Skeletal muscle cell (primary cell): ENCODE data around the gene FOXP1.

Experiments used
- DNase-seq: peaks from one replicate; pipeline ENCODE4 v3.0.0-alpha.2; 2010; ENCODE audit warnings: low read depth
- H3K4me3 ChIP-seq: 2 replicates; pipeline ENCODE4 v1.5.1; 2011; ENCODE audit warnings: low read depth, mild to moderate bottlenecking, control low read depth, low read length, moderate library complexity

FOXP1 gene

GRCh38 chr3:71166339-71167240, 416.9 kb downstream of the FOXP1 start:
- H3K4me3 ChIP-seq = no peak overlapping the region
- no peak for DNase-seq

DNA sequence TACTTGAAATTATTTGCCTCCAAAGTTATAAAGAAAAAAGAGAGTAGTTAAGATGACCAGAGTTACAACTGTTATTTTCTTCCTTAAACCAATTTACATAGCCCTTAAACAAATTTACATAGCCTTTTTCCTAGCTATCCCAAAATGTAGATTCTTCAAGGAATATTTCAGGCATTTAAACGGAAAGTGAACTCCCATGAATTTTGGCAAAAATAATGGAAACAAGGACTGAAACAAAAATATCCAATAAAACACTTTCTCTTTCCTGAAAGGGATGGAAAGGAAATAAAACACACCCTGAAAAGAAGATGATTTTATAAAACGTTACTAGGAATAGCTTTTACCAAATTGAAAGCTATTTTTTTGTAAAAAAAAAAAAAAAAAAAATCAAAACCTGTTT, 418.6 kb downstream of the FOXP1 start:
- DNase-seq = no peak
- no peak overlapping the region for H3K4me3 ChIP-seq

DNA sequence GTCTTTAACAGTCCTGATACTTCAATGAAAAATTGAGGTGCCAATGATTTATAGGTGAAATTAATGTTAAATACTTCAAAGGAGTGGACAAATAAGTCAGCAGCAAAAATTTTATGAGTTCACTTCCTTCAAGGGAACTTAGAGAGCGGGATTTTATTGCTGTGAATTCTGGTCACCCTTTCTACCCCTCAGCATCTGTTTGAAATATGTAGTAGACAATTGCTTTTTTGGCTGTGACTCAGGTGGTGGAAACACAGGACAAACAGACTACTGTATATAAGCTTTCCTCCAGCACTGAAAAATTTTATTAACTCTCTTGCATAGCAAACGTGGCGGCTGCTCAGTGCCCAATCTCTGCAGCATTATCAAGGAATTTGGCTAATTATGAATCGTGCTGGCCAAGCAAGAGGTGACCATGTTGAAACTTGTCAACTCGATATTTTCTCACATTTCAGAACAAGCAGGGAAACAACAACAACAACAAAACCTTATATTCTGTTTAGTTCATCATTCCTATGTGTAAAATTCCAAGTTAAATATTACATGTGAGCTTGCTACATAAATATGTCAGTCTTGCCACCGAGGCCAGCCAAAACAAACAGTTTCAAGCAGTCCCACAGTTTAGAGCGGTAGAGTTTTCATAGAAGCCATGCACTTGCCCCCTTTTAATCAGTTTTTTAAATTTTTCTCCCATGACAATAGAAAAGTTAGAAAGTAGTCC, 420.2 kb downstream of the FOXP1 start:
- no peak overlapping the region for H3K4me3 ChIP-seq
- no peak for DNase-seq

- no peak for DNase-seq
- H3K4me3 ChIP-seq = no peak overlapping the region
Observed at GRCh38 chr3:71162221-71162620, 421.3 kb downstream of the FOXP1 start.

GRCh38 chr3:71160785-71161546, 422.6 kb downstream of the FOXP1 start:
- no peak for DNase-seq
- H3K4me3 ChIP-seq = no peak overlapping the region

- DNase-seq = no peak
- no peak overlapping the region for H3K4me3 ChIP-seq
Observed at GRCh38 chr3:71156062-71156665, 427.4 kb downstream of the FOXP1 start.

GRCh38 chr3:71154846-71155245, 428.7 kb downstream of the FOXP1 start:
- DNase-seq = no peak
- H3K4me3 ChIP-seq = no peak overlapping the region

DNA sequence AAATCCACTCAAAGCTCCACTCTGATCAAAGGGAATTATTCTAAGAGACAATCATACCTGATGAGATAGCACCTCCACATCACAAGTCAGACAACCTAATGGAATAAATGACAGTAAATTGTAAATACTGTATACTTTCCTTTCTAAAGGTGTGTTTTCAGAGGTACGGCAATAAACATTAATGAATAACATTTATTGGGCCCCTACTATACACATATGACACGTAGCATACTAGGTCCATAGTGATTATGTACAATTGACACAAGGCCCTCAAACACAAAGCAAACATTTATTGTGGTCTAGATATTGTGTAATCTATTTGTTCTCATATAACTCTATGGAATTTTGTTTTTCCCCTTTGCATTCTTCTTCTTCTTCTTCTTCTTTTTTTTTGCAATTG, 429.8 kb downstream of the FOXP1 start:
- H3K4me3 ChIP-seq = no peak overlapping the region
- no peak for DNase-seq

- H3K4me3 ChIP-seq = no peak overlapping the region
- no peak for DNase-seq
Observed at GRCh38 chr3:71152892-71153265, 430.6 kb downstream of the FOXP1 start.

DNA sequence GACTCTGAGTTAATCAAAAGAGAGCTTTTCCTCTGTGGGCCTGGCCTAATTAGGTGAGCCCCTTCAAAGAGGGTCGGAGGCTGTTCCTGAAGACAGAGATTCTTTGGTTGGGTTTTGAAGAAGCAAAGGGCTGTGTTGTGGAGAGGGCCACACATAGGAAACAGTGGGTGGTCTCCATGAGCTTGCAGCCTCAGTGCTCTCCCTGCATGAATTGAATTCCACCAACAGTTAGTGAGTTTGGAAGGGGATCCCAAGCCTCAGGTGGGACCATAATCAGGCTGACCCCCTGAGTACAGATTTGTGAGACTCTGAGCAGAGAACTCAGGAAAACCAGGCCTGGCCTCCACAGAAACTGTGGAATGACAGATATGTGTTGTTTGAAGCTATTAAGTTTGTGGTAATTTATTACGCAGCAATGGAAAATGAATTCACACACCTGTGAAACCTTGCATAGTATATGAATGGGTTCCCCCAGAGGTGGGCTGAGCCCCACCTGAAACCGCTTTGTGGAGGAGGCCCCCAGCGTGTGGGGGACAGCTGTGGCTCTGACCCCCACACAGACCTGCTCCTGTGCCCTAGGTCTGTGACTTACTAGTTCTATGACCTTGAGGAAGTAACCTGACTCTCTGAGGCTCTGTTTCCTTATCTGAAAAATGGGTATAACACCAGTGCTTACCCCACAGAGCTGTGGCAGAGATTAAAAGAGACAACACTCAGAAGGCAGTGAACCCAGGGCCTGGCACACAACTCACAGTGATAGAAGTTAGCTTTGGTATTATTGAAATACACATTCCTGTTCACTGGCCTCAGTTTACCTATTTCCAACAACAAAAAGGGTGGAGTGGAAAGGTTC, 431.3 kb downstream of the FOXP1 start:
- DNase-seq = no peak

DNA sequence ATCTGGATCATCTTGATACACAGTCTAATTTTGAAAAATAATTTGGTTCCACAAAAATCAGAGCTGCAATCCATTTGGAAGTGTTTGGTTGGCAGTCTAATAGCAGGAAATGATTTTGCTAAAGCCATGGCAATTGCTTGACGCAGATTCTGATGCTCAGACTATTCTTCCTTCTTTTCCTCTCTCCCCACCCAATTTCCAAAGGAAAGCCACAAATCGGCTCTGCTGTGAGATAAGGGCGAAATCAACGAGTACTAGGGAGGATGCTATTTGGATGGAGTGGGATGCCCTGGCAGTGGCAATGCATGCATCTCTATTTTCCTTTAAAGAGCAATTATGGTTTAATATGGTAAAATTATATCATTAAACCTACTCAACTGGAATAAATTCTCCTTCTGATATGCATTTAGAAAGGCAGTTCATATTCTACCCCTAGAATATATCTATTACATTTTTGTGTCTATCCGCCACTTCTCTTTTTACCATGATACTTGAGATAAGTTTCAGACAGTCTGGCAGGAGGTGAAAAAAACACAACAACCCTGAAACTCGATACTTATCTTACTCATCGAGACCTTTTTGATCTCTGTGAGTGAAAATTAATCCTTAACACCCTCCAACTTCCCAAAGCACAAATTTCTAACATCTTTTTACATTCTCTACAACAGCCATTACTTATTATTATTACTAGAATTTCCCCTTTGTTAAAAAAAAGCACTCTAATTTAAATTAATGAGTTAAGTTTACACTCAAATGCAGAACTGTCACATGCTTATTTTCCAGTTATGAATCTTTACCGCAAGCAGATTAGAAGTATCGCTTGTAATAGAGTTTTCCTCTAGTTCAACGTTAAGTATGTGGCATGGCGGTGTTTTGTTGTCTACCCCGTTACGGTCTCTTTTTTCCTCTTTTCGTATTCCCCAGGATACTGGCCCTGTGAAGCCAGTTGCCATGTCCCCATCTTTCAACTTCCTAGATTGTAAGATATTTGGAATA, 433.3 kb downstream of the FOXP1 start:
- no peak for DNase-seq
- H3K4me3 ChIP-seq = no peak overlapping the region

More for the DNA sequence above, 431.3 kb downstream of the FOXP1 start:
- H3K4me3 ChIP-seq = no peak overlapping the region

DNA sequence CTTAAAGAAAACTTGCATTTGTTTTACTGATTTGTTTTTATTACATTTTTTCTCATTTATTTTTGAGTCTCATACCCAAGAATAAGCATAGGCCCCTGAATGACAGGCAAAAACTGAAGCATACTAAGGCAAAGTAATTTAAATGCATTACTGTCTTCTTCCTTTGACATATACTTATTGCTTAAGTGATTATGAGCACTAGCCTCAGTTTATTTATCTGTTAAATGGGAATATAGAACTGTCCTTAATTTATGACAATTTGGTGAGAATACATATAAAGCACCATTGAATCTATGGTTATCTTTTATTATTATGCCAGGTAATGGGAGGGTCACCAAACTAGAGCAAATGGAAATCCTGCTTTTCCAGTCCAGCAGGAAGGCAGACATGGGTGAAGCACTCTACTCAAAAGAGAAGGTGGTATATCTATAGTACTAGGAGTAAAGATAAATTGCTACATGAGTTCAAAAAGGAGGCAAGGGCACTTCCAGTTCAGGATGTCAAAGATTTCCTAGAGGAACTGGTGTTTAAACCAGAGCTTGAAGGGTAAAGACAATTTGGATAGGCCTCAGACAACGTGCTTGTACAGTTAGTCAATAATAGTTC, 435.0 kb downstream of the FOXP1 start:
- no peak for DNase-seq
- H3K4me3 ChIP-seq = no peak overlapping the region

- no peak for DNase-seq
- H3K4me3 ChIP-seq = no peak overlapping the region
Observed at GRCh38 chr3:71146673-71147072, 436.9 kb downstream of the FOXP1 start.

- no peak for DNase-seq
- no peak overlapping the region for H3K4me3 ChIP-seq
Observed at GRCh38 chr3:71145954-71146353, 437.6 kb downstream of the FOXP1 start.

- H3K4me3 ChIP-seq = no peak overlapping the region
- no peak for DNase-seq
Observed at GRCh38 chr3:71144525-71145253, 438.8 kb downstream of the FOXP1 start.

DNA sequence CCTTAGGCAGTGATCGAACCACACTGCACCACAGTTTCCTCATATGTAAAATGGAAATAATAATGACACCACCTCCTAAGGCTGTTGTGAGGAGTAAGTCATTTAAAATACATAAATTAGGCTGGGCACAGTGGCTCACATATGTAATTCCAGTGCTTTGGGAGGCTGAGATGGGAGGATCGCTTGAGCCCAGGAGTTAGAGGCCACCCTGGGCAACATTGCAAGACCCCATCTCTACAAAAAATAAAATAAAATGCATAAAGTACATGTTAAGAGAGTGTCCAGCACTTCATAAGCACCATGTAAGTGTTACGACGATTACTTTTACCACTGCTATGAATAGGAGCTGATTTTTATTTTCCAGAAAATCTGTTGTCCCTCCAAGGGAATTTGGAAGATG, 440.0 kb downstream of the FOXP1 start:
- no peak for DNase-seq
- H3K4me3 ChIP-seq = no peak overlapping the region
